Measurements from ENCODE around the gene RPS2.

Gene RPS2

DNA sequence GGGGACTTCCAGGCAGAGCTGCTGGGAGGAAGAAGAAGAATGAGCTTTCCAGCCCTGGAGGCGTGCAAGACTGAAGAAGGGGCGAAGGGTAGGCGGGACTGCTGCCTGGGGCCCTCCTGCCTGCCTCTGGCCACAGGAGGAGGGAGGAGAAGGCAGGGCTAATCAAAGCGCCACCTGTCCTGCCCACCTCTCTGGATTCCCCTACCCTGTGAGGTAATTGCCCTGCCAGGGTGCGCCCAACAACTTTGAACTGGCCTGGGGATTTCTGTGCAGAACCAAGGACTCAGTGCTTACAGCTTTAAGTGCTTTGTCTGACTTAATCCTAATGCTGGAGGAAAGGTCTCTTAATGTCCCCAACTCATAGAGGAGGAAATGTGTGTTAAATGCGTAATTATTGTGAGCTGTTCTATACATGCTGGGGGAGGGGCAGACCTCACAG, 16.8 kb upstream of the RPS2 start, which contains the start of gene NOXO1:
Gene NOXO1 (minus strand): TSS at position 72 of the 439 bp plus-strand sequence. CDS start 290 bp downstream, outside the sequence.
- DNase-seq, result peak in 1 of 3 donors; percentile 30

DNA sequence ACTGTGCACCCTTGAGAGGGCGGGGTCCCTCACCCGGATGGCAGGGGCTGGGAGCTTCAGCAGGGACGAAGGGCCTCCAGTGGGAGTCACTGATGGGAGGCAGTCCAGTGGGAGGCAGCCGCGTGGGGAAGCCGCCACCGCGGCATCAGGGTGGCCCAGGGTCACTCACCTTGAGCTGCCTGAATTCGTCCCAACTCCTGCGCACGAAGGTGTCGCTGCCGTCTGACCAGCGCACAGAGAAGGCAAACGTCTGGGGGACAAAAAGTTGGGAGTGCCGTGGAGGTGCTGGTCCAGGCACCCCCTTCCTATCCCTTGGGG, 16.1 kb upstream of the RPS2 start:
- no peak for DNase-seq

DNA sequence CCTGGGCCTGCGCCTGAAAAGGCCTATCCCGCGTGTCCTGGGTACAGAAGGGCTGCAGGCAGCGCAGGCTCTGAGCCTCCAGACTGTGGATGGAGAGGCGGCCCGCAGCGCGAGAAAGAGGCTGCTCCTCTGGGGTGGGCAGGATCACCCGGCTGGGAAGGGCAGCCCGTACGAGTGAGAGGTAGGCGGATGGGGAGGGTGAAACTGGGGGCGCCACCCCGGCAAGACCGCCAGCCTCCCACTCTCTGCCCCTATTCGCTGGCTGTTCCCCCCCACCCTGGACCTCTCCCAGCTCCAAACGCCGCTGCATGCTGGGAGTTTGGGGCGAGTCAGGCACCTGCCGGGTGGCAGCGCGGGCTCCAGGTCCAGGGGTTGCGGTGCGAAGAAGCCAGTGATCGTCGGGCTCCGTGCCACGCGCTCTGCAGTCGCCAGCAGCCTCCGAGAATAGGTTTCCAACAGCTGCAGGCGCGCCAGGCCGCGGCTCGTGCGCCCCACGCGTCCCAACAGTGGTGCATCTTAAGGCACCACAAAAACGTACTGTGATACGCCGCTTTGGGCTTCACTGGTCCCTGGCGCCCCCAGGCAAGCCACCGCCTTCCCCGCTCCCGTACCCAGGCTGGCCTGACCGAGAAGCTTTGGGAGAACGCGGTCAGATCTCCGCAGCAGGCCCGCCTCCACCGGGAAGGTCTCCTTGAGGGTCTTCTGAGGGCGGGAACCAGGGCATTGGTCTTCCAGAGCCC, 15.6 kb upstream of the RPS2 start:
- DNase-seq, result no peak

DNA sequence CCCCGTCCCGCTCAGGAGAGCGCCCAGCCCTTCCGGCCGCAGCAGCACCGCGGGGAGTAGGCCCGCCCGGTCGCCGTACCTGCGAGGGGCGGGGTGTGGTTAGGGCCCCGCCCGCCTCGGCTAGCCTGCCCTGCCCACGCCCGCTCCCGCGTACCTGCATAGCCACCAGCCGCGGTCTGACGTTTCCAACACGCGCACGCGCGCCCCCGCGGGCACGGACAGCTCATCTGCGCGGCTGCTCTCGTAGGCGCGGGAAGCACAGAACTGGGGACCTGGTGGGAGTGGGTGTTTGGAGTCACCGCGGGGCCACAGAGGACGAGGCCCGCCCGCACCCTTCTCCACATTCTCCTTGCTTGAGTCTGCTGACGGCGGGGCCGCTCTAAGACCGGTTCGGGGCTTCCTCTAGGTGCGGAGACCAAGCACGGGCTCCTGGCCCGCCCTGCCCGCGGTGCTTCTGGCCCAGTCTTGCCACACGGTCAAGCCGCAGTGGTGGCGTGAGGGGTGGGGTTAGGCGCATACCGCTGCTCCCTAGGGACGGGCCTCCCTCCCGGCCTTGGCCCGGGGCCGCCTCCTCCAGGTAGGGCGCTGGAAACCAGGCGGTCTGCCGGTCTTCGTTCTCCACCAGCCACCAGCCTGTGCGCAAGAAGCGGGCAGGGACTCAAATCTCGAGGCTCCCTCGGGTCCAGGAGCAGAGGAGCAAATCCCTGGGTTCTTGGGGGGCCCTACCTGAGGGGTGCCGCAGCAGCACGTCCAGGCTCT, 14.8 kb upstream of the RPS2 start:
- peak in 2 of 3 donors; percentile 39 to 53 for DNase-seq

DNA sequence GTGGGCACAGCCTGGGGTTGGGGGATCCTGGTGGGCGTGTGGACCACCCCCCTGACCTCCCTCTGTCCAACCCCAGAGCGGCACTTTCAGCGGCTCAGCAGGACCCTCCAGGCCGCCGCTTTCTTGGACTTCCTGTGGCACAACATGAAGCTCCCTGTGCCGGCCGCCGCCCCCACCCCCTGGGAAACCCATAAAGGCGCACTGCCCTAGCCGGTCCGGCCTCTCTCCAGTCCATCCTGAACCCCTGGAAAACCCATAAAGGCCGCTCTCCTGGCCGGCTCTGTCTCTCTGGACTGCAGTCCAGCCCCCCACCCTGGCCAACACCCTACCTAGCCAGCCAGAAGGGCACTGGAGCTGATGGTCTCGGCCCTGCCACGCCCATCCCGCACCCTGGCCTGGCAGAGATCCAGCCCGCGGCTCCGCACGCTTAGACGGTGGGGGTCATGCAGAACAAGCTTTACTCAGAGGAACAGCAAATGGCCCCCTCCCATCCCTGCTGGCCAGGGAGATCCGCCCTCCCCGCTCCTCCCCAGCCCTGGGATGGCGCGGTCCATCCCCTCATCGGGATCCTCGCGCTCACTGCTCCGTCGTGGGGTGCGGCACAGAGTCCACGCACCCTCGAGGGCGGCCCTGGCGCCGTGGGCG, 14.0 kb upstream of the RPS2 start:
- no peak for DNase-seq

DNA sequence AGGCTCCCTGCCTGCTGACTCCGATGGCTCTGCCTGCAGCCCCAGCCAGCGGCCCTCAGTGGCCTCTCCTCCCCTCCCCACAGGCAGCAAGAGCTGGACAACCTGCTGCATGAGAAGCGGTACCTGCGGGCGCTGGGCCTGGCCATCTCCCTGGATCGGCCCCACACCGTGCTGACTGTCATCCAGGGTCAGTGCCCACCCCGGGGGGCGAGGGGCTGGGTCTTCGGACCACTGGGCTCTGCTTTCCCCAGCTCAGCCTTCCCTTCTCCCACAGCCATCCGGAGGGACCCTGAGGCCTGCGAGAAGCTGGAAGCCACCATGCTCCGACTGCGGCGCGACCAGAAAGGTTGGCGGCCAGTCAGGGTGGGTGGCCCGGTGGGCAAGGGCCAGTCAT, 13.2 kb upstream of the RPS2 start:
- DNase-seq, result no peak

DNA sequence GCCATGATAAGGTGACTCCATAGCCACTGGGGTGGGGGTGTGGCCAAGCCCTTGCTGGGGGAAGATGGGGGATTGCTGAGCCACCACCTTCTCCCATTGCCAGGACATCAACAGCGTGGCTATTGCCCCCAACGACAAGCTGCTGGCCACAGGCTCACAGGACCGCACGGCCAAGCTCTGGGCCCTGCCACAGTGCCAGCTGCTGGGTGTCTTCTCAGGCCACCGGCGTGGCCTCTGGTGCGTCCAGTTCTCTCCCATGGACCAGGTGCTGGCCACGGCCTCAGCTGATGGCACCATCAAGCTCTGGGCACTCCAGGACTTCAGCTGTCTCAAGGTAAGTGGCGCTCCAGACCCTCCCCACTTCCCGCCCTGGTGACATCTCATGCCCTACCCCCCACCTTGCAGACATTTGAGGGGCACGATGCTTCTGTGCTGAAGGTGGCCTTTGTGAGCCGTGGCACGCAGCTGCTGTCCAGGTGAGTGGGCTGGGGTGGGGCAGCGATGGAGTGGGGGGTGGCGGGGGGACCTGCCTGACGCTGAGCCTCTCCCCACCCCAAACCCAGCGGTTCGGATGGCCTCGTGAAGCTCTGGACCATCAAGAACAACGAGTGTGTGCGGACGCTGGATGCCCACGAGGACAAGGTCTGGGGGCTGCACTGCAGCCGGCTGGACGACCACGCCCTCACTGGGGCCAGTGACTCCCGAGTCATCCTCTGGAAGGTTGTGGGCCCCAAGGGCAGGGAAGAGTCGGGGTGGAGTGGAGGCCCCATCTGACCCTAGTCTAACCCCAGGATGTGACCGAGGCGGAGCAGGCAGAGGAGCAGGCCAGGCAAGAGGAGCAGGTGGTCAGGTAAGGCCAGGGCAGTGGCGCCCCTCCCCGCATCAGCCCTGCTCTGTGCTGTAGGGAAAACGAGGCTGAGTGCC, 12.6 kb upstream of the RPS2 start:
- no peak for DNase-seq

DNA sequence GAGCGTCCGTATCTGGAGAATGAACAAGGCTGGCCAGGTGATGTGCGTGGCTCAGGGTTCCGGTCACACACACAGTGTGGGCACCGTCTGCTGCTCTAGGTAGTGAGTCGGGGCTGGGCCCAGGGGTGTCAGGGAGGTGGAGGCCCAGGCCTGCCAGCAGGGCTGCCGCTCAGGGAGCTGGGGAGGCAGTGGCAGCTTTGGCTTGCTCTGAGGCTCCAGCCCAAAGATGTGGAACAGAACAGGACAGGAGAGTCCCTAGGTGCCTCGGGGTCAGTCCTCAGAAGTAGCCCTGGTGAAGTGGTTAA, 11.5 kb upstream of the RPS2 start:
- DNase-seq, result no peak

DNA sequence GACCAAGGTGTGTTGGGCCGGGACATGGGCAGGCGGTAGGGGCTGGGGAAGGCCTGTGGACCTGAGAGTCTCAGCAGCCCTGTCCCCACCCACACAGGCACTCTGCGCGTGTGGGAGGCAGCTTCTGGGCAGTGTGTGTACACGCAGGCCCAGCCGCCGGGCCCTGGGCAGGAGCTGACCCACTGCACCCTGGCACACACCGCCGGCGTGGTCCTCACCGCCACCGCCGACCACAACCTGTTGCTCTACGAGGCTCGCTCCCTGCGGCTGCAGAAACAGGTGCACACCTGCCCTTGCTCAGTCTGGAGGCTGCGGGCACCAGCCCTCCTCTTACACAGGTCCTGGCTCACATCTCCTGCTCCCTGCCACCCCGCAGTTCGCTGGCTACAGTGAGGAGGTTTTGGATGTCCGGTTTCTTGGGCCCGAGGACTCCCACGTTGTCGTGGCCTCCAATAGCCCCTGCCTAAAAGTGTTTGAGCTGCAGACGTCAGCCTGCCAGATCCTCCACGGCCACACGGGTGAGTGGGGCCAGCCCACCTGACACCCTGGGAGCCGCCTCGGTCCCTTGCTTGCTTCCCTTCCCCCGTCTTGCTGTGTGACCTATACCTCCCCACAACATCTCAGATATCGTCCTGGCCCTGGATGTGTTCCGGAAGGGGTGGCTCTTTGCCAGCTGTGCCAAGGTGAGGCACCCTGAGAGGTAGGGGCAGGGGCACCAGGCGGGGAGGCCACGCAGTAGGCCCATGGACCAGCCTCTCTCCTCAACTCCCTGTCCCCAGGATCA, 11.0 kb upstream of the RPS2 start:
- DNase-seq, result no peak

DNA sequence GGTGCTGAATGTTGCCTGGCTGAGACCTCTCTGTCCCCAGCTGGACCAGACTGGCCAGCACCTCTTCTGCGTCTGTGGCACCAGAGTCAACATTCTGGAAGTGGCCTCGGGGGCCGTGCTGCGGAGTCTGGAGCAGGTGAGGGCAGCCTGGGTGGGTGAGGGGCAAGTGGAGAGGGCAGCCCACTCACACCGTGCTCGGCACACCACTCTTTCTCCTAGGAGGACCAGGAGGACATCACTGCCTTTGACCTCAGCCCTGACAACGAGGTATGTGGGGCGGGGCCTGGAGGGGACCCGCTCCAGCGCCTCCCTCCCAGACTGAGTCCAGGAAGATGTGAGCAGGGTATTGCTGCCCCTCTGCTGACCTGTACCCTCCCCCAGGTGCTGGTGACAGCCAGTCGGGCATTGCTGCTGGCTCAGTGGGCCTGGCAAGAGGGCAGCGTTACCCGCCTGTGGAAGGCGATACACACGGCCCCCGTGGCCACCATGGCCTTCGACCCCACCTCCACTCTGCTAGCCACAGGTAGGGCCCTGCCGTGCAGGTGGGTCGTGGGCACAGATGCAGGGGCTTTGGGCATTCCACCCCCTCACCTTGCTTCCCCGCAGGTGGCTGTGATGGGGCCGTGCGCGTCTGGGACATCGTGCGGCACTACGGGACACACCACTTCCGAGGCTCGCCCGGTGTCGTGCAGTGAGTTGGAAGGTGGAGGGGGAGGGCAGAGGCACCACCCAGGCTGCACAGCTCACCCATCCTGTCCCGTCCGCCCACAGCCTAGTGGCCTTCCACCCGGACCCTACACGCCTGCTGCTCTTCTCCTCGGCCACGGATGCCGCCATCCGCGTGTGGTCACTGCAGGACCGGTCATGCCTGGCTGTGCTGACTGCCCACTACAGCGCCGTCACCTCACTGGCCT, 9.8 kb upstream of the RPS2 start:
- DNase-seq, result no peak

DNA sequence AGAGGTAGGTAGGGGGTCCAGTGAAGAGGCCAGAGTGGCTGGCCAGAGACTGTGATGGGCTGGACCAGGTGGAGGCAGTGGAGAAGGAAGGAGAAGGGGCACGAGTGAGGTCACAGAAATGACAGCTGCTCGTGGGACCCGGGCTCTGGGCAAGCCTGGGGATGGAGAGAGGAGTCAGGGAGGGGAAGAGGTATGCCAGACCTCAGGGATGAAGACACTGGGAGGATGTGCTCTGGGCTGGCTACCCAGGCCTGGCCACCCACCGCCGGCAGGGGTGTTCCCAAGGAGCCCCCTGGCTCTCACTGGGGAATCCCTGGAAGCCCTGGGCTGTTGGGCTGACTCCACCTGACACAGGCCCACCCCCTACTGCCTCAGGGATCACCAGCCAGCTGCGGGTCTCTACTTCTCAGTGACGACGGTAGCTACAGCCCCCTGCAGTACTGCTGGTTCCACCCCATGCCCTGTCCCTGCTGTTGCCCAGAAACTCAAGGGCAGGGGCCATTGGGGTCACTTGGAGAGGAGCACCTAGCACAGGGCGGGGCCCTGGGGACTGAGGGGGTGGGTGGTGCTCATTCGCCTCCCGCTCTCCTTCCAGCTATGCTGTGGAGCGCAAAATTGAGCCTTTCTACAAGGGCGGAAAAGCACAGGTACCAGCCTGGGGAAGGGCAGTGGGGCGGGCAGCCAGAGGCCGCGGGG, 9.0 kb upstream of the RPS2 start:
- DNase-seq, result no peak

DNA sequence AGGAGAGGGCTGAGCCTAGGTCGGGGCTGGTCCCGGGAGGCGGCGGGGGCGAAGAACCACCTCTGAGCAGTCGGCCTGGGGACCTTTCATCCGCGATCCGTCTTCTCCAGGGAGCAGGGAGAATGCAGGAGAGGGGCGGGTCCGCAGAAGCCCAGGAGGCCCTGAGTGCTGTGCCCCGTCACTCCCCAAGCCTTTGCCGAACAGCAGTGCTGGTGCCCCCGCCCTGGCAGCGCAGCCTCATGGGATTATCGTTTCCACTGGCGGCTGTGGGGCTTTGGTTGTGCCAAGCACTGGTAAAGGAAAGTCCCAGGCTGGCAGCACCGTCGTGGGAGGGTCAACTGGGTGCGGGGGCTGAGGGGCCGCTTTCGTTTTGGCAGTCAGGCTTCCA, 7.9 kb upstream of the RPS2 start:
- DNase-seq, result peak; percentile 38 to 74 (median 63)

DNA sequence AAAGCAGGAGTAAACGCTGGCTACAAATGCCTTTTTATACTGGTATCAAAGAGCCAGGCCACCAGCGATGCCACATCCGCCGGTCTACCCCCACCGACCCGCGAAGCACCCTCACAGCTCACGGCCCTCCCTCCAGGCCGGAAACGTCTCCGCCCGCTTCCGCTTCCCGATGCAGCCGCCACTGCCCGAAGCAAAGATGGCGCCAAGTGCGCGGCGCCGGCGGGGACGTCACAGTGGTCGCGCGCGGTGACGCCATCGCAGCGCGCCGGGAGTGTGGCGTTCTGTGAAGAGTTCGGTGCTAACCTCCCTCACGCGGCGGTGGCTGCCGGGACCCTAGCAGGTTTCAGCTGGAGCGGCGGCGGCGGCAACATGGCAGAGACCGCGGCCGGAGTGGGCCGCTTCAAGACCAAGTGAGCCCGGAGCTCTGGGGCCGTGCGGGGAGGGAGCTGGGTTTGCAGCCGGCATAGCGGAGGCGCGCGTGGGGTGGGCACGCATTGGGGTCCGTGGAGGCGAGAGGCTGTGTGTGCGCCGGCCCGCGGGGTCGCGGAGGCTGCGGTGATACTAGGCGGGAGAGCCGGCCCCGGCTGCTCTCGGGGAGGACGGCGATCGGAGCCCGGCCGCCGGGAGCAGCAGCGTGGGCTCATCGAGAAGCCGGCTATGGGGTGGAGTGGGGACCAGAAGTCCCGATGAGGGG, 7.3 kb upstream of the RPS2 start, which contains the start of gene TBL3:
Gene TBL3 (plus strand): TSS at position 258 of the 694 bp plus-strand sequence. CDS start 112 bp downstream, at position 370.
- DNase-seq, result peak; percentile 96 to 97 (median 97)

DNA sequence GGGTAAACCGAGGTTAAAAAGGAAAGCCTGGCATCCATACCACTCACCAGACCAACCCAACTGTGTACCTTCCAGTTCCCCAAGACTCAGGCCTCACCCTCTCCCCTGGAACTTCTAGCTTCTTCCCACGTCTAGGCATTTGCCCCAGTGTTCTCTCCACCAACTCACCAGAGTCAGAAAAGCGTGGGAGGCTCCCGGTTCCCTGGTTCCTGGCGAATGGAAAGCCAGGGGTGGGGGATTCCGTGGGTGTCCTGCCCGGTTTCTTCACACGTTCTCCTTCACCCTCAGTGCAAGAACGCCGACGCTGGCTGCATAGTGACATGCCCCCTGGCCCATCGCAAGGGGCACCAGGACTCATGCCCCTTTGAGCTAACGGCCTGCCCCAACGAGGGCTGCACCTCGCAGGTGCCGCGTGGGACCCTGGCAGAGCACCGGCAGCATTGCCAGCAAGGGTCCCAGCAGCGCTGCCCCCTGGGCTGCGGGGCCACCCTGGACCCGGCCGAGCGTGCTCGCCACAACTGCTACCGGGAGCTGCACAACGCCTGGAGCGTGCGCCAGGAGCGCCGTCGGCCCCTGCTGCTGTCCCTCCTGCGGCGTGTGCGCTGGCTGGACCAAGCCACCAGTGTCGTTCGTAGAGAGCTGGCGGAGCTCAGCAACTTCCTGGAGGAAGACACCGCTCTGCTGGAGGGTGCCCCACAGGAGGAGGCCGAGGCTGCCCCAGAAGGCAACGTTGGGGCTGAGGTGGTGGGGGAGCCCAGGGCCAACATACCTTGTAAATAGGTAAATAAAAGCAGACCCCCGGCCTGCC, 3.7 kb upstream of the RPS2 start:
- DNase-seq, result no peak

DNA sequence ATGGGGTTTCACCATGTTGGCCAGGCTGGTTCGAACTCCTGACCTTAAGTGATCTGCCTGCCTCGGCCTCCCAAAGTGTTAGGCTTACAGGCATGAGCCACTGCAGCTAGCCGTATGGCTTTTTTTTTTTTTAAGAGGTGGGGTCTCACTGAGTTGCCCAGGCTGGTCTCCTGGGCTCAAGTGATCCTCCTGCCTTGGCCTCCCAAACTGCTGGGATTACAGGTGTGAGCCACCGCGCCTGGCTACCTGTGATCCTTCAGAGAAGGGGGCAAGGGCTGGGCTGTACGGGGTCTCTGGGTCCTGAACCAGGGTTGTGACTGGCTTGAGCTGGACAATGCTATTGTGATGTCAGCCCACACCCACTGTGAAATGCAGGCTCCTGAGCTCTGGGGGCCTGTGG, 1.8 kb upstream of the RPS2 start, which contains the start of gene RNF151:
Gene RNF151 (plus strand): TSS at position 397 of the 400 bp plus-strand sequence. CDS start 26 bp downstream, outside the sequence.
- no peak for DNase-seq

DNA sequence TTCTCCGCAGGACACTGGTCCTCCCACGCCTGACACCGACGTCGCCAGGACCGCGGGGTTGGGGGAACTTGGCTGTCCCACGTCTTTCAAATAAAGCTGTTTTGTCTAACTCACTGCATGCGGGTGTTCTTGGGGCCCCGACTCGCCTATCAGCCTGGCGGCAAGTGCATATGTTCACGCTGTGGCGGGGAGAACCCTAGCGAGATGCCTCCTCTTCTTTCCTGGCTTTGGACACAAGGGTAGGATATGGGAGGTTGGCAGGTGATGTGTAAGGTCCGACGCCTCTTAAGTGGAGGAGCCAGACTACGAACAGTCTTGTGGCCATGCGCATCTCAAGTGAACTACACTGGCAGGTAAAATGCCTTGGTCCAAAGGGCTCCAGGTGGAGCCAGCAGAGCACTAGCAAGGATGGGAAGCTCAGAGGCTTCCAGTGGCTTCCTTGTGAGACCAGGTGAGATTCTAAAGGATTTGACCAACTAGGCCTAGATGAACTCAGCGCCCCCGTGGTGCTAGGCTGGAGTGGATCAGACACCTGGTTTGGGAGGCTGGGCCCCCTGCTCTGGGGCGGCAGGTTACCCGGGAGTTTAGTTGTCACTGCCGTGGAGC, 873 bp upstream of the RPS2 start:
- peak in 2 of 3 donors; percentile 24 to 51 for DNase-seq

DNA sequence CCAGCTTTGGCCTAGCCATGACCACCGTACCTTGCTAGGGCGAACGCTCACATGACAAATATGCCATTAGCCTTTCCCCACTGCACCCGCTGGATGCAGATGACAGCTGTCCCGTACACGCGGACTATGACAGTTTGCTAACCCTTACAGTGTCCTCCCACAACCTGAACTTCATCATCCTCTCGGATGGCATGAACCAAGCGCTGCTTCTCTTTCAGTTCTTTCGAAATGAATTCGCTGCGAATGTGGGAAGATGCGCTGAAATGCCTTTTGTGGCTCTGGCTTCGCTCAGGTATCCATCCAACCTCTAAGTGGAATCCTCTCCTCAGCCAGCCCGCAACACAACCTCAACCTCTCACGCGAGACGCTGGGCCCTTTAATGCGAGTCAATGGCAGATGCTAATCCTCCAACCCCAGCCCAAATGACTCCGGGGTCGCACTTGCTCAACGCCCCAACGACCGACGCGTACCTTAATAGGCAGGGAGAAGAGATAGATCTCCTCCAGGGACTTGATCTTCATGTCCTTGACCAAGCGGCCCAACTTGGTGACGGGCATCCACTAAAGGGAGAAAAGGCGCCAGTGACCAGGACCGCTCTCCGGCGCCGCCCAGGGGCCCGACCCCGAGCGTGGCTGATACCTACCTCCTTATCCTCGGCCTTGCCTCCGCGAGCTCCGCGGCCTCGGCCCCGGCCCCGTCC, 670 bp downstream of the RPS2 start:
- DNase-seq, result peak; percentile 54 to 79 (median 55)

All from suppressor macrophage treated with lipopolysaccharide for 1 hour (primary cell).